ENCODE data around the gene SLCO1B1.

GRCh38 chr12:21138016-21138415, 7.0 kb downstream of the SLCO1B1 start:
- no peak for TF ChIP-seq POLR2A (IDR thresholded peaks at IDR 0.05; ENCODE audit: low read length)
- TF ChIP-seq GATA1 (IDR thresholded peaks at IDR 0.05; ENCODE audit: low read depth, low read length): no peak
